Measurements from ENCODE around the gene SCFD2.

The SCFD2 gene

DNA sequence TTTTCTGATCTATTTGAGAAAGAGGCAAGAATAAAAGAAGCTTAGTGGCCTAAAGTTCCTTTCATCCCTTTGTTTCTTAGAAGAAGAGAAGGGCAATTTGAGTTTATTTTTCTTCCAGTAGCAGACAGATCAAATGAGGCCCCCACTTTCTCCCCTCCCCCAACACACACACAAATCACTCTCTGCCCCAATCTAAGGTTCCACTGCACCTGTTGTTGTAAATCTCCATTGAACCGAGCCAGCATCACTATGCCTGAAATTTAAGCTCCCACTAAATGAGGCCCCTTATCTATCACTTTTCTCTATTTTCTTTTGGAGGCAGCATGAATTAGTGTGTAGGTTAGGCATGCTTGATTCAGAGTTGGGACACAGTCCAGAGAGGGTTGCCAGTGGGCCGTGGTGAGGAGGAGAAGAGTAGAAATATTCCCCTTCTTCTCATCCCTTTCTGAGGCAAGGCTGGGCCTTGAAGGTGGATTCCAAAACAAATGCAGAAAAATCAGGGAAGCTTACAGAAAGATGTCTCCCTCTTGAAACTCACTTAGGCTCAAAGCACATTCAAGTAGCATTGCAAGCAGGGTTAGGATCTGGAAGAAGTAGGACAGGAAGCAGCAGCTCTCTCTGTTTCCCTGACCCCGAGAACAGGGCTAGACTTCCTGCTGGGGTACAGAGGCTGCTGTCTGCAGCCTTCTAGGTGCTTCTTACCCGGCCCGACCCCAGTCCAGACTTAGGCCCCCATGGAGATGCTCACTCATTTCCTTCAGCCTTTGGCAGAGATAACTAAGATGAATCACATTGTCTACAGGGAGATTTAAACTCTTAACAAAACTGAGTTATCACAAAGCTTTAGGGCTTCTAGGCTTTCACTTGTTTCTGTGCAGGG is 433.0 kb downstream of the SCFD2 start:
- DNase-seq (ENCODE audit: low read depth in 1 of 2, low spot score in 1 of 2) = no peak
- Histone ChIP-seq H3K4me3 (replicated peaks; ENCODE audit: insufficient read depth, low read length) (no peak overlapping the region), H3K27me3 (ENCODE audit: insufficient read depth, poor library complexity, severe bottlenecking) (no peaks in the 10 kb centered on the region), H3K27ac (replicated peaks) (no peak overlapping the region)
- TF ChIP-seq, protein P1, sequence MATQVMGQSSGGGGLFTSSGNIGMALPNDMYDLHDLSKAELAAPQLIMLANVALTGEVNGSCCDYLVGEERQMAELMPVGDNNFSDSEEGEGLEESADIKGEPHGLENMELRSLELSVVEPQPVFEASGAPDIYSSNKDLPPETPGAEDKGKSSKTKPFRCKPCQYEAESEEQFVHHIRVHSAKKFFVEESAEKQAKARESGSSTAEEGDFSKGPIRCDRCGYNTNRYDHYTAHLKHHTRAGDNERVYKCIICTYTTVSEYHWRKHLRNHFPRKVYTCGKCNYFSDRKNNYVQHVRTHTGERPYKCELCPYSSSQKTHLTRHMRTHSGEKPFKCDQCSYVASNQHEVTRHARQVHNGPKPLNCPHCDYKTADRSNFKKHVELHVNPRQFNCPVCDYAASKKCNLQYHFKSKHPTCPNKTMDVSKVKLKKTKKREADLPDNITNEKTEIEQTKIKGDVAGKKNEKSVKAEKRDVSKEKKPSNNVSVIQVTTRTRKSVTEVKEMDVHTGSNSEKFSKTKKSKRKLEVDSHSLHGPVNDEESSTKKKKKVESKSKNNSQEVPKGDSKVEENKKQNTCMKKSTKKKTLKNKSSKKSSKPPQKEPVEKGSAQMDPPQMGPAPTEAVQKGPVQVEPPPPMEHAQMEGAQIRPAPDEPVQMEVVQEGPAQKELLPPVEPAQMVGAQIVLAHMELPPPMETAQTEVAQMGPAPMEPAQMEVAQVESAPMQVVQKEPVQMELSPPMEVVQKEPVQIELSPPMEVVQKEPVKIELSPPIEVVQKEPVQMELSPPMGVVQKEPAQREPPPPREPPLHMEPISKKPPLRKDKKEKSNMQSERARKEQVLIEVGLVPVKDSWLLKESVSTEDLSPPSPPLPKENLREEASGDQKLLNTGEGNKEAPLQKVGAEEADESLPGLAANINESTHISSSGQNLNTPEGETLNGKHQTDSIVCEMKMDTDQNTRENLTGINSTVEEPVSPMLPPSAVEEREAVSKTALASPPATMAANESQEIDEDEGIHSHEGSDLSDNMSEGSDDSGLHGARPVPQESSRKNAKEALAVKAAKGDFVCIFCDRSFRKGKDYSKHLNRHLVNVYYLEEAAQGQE (IDR thresholded peaks at IDR 0.05; ENCODE audit: insufficient replicate concordance, low read depth) = no peak
- no peak for TF ChIP-seq GABPA (IDR thresholded peaks at IDR 0.05; ENCODE audit: low read depth)
- no peak for TF ChIP-seq SPI1 (IDR thresholded peaks at IDR 0.05; ENCODE audit: borderline replicate concordance, low read depth)
- TF ChIP-seq, protein P2, sequence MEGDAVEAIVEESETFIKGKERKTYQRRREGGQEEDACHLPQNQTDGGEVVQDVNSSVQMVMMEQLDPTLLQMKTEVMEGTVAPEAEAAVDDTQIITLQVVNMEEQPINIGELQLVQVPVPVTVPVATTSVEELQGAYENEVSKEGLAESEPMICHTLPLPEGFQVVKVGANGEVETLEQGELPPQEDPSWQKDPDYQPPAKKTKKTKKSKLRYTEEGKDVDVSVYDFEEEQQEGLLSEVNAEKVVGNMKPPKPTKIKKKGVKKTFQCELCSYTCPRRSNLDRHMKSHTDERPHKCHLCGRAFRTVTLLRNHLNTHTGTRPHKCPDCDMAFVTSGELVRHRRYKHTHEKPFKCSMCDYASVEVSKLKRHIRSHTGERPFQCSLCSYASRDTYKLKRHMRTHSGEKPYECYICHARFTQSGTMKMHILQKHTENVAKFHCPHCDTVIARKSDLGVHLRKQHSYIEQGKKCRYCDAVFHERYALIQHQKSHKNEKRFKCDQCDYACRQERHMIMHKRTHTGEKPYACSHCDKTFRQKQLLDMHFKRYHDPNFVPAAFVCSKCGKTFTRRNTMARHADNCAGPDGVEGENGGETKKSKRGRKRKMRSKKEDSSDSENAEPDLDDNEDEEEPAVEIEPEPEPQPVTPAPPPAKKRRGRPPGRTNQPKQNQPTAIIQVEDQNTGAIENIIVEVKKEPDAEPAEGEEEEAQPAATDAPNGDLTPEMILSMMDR (IDR thresholded peaks at IDR 0.05; ENCODE audit: insufficient read depth, low read length) = no peak
- no peak for TF ChIP-seq POLR2AphosphoS5 (IDR thresholded peaks at IDR 0.05; ENCODE audit: low read depth)

DNA sequence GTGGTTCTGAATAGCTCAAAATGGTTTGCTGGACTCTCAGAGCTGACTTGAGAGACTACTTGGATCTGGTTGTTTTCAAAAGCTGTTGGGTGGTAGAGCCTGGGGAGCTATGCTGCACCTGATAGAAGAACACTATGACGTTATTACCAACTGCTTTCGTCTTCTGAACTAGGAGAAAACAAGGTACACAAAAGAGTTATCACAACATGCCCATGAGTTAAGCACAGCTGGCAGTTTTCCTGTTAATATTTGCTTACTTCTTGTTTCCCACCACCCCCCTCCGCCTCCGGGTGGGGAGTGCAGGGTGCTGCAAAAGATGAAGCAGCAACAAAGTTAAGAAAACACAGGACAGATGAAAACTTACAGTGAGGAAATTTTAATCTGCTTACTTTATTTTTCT is 434.6 kb downstream of the SCFD2 start:
- TF ChIP-seq POLR2AphosphoS5 (IDR thresholded peaks at IDR 0.05; ENCODE audit: low read depth) (no peak), SPI1 (IDR thresholded peaks at IDR 0.05; ENCODE audit: borderline replicate concordance, low read depth) (no peak), GABPA (IDR thresholded peaks at IDR 0.05; ENCODE audit: low read depth) (no peak)
- TF ChIP-seq, protein P2 (IDR thresholded peaks at IDR 0.05; ENCODE audit: insufficient read depth, low read length) = no peak
- TF ChIP-seq, protein P1 (IDR thresholded peaks at IDR 0.05; ENCODE audit: insufficient replicate concordance, low read depth) = no peak
- DNase-seq (ENCODE audit: low read depth in 1 of 2, low spot score in 1 of 2) = no peak

DNA sequence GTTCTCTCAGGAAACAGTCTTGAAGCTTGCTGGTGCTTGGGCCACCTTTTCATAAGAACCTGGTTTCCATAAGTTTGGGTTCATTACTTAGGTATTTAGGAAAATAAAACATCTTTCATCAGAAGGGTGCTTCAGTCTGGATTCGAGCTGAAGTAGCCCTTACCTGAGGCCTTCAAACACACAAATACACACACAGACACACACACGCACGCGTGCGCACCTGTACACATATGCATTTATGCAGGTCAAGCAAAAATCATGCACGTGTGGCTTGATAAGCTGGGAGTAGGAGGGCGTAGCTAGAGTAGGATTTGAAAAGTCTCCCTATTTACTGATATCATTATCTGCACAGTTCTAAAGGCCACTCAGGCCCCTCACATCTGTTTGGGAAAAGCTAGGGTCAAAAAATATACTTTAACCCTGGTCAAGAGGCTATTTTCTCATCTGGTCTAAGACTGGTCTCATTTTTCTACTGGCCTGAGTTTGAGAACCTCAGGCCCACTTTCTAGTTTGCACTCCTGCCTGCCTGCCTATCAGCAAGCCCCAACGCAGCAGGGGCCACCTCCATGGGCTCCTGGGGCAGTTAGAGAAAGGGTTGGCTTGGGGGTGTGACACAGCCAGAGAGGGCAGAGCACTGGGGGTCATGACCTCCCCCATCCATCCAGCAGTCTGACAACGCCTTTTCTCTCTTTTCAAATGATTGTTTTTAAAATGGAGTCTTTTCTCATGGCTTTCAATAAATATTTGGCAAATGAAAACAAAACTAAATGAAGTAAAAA is 439.5 kb downstream of the SCFD2 start:
- Histone ChIP-seq H3K4me3 (replicated peaks; ENCODE audit: insufficient read depth, low read length) (no peak overlapping the region), H3K27ac (replicated peaks) (no peak overlapping the region), H3K27me3 (ENCODE audit: insufficient read depth, poor library complexity, severe bottlenecking) (no peaks in the 10 kb centered on the region)
- DNase-seq (ENCODE audit: low read depth in 1 of 2, low spot score in 1 of 2) = no peak
- TF ChIP-seq SPI1 (IDR thresholded peaks at IDR 0.05; ENCODE audit: borderline replicate concordance, low read depth) = no peak
- TF ChIP-seq POLR2AphosphoS5 (IDR thresholded peaks at IDR 0.05; ENCODE audit: low read depth) = no peak
- TF ChIP-seq, protein P1 (IDR thresholded peaks at IDR 0.05; ENCODE audit: insufficient replicate concordance, low read depth) = no peak
- TF ChIP-seq GABPA (IDR thresholded peaks at IDR 0.05; ENCODE audit: low read depth) = no peak
- TF ChIP-seq, protein P2 (IDR thresholded peaks at IDR 0.05; ENCODE audit: insufficient read depth, low read length) = no peak

More for the DNA sequence above, 434.6 kb downstream of the SCFD2 start:
- Histone ChIP-seq H3K27me3 (ENCODE audit: insufficient read depth, poor library complexity, severe bottlenecking) (no peaks in the 10 kb centered on the region), H3K27ac (replicated peaks) (no peak overlapping the region), H3K4me3 (replicated peaks; ENCODE audit: insufficient read depth, low read length) (no peak overlapping the region)

Data from HL-60 (cell line).